ENCODE results near the gene CCDC188.

CCDC188 gene

DNA sequence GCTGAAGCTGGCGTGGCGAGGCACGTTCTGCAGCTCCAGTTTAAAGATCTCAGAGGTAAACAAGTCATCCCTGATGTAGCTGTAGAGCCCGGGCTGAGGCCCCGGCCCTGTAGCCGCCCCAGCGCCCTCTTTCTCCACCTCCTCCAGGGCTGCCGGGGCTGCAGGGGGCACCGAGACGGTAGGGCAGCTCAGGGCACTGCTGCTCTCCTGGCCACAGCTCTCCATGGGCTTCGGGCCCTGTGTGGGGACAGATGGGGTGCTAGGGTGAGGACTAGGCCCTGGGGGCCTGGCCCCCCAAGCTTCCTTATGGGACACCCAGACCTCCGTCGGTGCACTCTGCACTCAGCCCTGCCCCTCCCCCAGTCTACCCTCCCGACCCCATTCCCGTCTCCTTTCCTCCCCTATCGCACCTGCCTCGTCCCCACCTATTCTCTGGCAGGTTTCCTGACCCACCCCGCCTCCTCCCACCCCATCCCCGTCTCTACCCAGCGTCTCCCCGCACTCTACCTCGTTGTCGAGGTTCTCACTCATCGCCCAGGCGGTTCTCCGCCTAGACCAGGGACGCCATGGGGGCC lies 34.4 kb downstream of the CCDC188 start:
- DNase-seq: no peak

DNA sequence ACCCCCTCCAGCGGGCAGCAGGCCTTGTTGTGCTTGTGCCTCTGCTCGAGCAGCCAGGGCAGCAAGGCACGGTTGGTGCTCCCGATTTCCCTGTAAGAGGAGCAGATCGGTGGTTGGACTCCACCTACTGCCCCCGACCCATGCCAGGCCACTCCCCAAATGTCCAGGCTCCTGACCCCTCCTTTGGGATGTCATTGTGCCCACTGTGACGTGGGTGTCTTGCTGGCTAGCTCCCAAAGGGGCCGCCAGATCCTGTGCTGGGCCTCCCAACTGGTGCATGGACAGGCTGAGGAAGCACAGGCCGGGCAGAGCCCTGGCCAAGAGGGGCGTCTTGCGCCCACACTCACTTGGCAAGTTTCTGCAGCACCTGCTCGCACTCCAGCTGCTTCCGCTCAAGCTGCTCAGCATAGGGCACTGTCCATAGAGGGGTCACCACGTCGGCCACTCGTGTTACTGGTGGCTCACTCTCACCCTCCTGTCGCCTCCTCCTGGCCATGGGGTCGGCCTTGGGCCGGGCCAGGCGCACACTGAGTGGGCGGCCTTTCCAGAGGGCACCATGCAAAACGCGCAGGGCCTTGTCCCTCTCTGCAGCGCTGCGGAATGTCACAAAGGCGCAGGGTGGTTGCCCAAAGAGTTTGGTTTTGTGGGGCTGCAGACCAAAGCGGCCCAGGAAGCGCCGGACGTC lies 35.0 kb downstream of the CCDC188 start, which contains the start of gene RANBP1:
Gene RANBP1 (plus strand): TSS at position 414 of the 685 bp plus-strand sequence. CDS start 81 bp downstream, at position 495.
- no peak for DNase-seq

DNA sequence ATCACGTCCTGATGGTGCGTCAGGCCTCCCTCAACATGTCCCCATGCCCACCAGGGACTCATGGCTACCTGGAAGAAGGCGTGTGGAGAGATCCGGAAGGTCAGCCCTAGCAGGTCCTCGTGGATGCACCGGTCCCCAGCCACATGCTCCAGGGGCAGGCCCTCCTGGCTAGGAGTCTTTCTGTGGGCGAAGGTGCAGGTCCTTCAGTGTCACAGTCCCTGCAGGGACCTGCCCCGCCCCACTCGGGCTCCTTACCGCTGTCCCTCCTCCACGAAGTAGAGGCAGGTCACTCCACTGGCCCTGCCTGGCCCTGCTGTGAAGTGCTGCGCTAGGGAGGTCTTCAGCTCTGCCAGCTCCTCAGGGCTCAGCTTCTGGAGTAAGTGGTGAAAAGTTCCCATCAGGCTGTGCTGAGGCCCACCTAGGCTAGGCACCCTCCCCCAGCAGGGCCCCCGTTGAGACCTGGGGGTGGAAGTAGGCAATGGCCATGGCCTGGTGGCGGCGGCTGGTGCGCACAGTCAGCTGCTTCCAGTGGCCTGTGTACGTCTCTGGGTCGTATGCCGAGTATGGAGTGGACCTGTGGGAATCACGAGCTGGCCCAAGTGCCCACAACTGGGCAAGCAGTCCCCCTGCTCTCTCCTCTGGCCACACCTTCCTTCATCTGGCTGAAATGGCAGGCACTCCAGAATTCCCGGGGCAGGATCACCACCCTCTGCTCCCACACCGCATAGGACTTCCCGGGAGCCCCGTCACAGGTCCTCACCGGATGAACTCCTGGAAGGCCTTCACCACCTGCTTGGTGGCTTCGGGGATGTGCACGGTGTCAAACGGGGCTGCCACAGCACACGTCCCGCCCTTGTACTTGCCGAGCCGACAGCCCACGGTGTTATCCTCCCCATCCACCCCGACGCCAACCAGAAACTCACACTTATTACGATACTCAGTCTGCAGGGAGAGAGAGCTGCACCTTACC lies 36.1 kb downstream of the CCDC188 start:
- no peak for DNase-seq

DNA sequence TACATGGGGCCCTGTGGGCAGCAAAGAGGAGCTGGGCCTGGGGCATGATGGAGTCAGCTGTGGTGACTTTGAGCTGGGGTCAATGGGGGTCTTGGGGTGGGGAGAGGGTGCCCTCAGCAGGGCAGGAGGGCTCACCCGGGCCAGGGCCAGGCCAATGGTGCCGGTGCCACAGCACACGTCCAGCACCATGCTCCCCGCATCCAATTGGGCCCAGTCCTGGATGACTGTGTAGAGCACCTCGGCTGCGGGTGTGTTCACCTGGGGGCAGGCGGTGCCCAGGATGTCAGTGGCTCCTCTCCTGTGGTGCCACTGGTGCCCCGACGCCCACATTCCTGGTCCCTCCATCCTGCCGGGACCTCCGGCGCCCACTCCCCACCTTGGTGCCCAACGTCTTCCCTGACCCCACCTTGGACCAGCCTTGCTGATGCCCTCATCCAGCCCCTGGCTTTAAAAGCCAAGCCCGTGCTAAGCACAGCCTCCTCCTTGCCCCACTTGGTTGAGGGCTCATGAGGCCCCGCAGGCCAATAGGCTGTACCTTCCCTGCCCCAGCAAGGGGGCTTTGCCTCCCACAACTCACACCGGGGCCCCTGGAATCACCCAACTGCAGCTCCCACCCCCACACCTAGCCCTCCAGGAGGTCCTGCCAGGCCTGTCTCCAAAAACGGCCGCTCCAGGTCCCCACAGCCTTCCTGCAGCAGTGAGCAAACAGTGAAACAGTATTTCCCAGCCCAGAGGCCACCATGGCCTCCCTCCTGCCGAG lies 37.1 kb downstream of the CCDC188 start:
- no peak for DNase-seq

DNA sequence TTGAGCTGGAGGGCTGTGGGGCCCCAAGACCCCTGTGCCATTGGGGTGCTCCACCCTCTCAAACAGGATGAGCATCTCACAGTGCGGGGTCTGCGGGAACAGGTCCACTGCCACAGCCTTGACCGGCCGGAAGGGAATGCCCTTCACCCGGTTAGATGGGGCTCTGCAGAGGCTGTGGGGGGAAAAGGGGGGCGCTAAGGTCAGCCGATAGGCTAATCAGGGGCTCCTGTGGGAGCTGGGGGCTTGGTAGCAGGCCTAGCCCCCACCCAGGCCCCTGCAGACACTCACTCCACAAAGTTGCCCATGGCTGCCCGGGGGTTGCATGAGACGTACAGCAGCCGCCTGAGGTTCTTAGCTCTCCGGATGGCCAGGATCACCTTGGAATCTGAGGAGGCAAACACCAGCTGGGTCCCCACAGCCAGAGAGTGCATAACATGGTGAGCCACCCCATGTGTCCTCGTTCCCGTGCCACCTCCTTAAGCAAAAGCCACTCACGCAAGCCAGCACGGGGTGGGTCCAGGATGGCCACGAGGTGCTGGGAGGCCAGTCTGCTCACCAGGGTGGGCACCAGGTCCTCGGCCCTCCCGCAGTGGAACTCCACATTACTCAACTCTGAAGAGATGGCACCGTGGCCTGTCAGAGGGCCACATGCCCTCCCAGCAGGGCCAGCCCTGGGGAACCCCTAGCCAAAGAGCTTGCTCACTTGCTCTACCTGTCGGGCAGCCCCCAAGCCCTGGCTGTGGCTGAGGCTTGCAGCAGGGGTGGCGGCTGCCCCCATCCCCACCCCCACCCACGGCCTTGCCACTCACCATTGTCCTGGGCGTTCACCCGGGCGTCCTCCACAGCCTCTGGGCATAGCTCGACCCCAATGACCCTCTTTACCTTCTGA lies 38.0 kb downstream of the CCDC188 start:
- DNase-seq: no peak

DNA sequence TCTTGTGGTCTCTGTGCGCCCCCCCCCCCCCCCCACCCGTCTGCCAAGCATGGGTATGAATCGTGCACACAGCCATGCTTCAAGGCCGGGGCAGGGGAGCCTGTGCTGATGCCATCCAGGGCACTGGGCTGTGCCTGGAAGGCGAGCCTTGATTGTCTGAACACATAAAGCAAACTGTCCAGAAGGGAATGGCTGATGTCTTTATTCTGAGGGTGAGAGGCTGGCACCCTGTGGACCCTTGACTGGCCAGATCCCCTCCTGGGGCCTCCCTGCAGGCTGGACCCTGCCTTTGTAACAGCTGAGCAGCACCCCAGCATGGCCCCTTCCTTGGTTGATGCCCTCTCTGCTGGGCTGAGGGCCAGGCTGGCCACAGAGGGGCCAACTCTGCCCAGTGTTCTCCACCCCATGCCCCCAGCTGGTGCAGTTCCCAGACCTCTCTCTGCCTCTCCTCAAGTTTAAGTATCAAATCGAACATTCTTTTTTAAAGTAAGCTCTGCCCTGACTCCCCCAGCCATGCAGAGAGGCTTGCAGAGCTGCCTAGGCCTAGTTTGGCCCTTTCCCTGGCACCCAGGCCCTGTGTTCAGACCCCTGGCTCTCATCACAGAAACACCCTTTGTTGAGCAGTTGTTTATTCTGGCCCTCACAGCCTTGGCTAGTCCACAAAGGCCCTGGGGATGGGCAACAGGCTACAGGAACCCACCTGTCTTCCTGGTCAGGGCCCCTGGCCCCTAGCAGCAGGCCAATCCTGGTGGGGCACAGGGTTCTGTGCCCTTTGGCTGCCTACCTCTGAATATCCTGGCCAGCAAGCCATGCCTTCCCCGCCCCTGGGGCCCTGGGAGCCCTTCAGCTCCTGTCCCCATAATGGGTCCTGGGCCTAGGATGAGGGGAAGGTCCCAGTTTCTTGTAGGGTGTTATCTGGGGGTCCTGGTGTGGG lies 38.9 kb downstream of the CCDC188 start:
- no peak for DNase-seq

DNA sequence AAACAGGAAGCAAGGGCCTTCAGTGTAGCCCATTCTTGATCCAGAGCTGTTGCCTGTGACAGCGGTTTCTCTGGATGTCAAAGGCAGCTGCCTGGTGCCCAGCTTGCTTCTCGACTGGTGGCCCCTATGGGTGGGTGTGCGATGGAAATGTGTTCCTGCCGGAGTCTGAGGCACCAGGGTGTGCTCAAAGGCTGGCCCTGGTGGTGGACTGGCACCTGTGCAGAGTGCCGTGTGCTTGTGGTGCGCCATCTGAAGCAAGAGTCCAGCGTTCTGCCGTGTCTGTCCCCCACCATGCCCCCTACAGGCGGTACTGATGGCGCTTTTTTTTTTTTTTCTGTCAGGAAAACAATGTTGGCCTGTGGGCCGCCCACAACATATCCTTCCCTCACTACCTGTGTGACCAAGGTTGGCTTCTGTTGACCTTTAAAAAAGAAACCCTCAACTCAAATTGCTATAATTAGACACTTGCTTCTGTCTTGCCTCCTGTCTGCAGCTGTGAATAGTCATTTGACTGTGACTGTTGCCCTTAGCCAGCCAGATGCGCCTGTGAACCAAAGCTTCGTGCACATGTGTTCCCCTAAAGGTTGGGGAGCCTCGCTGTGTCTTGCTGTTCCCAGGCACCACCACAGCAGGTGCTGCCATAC lies 39.7 kb downstream of the CCDC188 start:
- DNase-seq: peak; percentile 40

DNA sequence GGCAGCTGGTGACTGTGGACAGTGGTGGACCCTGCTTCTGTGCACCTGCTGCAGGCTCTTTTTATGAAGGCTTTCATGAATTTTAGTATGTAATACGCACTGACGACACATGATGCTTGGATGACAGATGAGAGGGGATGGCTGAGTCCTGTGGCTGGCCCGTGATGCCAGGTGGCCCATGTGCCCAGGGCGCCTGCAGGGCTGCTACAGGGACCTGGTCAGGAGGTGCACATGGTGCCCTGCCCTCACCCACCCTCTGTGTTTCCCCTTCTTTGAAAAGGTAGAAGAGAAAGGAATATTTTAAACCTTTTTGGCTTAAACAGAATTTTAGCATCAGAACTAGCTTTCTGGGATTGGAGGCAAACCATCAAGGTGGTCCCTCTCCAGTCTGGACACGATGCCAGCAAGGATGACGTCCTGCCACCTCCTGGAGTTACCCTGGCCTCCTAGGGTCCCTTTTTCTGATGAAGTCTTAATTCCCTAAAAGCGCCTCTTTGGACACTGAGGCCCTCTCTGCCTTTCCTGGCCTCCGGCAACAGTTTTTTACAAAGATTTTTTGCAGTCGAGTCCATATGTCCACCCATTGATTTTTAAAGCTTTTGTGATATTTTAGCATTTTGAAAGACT lies 40.4 kb downstream of the CCDC188 start:
- no peak for DNase-seq

DNA sequence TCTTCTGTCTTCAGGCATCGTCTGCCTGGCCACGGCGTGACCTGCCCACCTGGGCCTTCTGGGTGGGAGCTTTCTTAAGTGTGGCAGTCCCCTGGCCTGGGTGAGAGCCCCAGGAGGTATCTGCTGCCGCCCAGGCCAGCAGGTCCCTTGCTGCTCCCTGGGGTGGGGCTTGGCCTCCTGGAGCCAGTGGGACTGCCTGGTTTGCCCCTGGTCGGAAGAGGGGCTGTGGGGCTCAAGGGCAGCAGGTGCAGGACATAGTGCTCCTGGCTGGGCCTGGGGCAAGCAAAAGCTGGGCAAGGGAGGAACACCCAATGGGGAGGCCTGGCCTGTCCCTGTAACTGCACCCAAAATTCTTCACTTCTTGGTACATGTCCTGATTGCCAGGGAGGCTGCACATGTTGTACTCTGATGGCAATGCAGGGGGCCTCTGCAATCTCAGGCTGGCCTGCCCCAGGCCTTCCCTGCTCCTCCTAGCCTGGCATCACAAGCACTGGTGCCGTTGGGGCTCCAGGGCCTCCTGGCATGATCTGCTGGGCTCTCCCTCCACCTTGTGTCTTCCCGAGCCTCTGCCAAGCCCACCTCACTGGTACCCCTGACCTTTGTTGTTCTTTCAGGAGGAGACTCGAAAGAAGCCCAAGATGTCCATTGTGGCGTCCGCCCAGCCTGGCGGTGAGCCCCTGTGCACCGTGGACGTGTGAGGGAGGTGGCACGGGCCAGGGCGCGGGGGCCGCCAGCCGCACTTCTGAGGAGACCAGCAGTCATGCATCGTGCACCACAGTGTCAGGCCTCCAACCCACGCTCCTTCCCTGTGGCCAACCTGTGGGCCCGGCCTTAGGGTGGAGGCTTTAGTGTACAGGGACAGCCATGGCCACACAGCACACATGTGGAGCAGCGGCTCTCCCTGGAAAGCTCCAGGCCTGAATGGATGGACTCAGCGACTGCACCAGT lies 41.2 kb downstream of the CCDC188 start:
- DNase-seq: no peak

DNA sequence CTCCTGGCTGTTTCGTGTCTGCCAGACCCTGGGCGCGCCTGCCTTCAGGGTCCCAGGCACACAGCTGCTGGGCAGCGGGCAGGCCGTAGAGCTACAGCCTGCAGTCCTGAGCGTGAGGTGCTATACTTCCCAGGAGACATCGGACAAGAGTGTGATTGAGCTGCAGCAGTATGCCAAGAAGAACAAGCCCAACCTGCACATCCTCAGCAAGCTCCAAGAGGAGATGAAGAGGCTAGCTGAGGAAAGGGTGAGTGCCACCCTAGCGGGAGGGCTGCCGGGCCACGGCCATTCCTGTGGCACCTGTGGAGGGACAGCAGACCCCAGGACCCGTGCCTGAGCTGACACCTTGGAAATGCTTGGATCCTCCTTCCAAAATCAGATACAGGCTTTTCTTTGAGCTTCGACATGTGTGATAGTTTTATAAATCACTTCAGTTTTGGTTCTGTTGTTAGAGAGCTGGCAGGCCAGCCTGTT lies 42.1 kb downstream of the CCDC188 start:
- no peak for DNase-seq

DNA sequence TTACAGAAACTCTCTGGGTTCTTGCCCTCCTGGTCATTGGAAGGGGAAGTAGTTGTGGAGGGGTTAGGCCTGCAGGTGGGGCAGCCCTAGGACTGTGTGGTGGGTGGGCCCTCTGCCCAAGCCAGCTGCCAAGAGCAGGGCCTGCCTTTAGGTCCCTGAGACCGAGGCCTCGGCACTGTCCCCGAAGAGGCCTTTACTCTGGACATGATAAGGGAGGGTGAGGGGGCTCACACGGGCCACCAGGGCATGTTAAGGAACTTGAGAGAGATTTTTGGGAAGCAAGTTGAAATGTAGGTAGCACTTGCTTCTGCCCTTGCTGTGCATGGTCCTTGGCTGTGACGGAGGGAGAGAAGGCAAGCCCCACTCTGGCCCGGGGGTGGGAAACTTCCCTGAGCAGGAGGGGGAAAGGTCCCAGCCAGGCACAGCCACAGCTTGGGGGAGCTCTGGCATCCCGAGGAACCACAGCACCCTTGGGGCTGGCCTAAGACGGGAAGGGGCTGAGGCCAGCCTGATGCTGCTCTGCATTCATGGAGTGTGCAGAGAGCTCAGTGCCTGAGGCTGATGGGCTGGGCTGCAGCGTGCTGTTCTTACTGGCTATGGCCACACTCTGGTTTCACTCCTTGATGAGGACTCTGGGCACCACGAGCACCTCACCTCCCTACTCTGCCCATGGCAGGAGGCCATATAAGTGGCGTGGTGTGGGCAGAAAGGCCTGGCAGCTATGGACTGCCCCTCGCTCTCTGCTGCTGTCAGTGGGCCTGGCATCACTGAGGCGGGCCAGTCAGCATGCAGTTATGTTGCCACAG lies 42.7 kb downstream of the CCDC188 start:
- no peak for DNase-seq

DNA sequence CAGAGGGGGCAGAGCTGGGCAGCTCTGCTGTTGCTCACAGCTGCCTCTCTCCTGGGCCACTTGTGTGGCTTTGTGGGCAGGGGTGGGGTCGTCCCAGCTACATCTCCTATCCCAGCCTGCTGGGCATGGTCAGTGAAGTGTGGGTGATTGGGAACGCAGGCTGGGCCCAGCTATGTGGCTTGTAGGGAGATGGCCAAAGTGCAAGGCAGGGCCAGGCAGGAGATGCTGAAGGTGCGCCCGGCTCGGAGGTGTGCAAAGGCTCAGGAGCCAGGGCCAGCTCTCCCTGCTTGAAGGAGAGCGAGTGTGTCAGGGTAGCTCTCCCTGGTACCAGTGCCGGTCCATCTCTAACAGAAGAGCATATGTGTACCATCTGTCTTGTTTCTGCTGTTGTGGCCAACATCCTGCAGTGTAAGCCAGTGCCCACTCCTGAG lies 43.4 kb downstream of the CCDC188 start:
- DNase-seq: no peak

DNA sequence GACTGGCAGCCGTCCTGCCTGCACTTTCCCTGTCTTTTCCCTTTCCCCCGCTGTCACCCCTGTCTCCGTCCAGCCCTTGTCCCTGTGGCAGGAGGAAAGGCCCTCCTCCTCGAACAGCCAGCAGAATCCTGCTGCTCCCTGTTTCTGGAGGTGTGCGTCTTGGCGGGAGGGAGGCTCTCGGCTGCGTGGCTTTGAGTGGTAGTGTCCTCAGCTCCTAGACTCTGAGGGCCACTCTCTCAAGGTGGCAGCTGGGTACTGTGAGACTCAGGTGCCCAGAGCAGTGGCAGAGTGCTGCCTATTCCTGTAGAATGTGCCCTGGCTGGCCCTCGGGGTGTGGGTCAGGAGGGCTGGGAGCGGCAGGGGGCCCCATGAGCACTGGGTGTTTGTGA lies 44.0 kb downstream of the CCDC188 start:
- no peak for DNase-seq

DNA sequence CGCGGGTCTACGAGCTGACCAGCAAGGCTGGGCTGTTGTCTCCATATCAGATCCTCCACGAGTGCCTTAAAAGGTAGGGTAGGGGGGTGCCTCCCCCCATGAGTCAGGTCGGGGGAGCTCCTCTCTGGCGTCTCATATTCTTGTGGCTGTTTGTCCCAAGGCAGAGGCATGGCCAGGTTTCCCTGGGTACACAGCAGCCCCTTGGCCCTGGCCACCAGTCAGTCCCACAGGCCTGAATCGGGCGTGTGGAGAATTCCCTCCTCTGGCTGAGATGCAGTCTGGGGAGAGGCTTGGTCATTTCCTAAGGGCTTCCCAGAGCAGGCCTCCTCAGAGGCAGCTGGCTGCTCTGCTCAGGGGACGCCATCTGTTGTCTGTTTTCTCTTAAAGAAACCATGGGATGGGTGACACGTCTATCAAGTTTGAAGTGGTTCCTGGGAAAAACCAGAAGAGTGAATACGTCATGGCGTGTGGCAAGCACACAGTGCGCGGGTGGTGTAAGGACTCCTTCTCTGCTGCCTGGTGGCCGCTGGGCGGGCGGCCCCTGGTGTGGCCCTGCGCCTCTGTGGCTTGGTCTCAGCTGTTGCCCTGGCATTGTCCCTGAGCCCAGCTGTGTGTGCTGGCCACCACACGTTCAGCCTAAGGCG lies 44.5 kb downstream of the CCDC188 start:
- no peak for DNase-seq

DNA sequence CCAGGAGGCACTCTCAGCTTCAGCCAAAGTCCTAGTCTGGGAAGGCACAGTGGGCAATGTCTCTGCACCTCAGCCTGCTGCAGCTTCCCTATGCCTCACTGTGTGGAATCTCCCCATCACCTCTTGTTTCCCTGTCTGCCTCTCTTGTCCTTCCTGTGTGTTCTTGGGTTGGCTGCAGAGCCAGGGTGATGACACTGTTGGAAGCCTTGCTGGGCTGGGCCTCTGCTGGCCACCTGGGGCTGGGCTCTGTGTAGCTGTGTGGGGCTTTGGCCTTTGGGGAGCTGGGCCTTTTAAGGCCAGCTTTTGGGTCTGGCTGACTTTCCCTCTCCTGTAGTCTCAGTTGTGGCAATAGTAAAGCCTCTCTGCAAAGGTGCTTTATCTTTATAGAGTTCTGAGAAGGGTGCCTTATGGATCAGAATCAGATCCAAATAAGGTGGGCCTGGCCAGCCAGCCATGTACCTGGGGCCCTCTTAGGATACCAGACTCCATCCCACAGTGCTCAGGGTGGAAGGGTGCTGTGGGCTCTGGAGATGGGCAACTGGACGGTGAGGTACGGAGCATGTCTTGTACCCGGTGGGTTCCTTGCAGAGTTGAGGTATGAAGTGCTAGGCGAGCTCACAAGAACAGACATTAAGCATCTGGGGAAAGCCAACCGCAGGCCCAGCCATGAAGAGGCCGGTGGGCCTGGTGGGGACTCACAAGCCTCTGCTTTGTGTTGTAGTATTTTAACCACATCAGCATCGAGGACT lies 45.2 kb downstream of the CCDC188 start:
- DNase-seq: no peak

DNA sequence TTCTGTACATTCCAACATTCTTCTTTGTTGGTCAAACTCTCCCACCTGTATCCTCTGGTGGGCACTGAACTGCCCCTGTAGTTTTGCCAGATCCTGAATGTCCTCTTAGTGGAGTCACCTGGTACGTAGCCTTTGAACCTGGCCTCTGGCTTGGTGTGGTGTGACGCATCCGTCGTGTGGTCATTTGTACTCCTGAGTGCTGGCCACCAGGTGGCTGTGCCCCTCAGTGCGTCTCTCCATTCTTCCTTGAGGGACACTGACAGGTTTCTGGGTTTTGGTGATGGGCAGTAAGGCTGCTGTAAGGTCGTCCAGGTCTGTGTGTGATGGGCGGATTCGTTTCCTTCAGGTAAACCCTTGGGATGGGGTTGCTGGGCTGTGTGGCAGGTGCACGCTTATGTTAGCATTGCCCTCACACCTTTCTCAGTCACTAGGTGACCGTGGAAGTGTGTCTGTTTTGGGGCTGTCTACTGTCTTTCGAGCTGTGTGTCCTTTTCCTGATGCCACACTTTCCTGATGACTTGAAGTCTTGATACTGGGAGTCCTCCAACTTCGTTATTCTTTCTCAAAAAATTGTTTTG lies 48.6 kb downstream of the CCDC188 start:
- DNase-seq: no peak

All from CD4-positive, alpha-beta T cell treated with Interleukin-21 for 1 hour (primary cell).